ENCODE measurements around the gene ATP1B1.
A peak's percentile ranks its signal among the peaks of the same experiment; 100 is the strongest.
"Not testable (repeated sequence)": the region's sequence is repeated elsewhere in the genome, so short reads cannot be mapped to it uniquely, and the experiment has no call there.

ATP1B1 gene

GRCh38 chr1:169119405-169119804, 12.9 kb downstream of the ATP1B1 start:
- no peak overlapping the region for H3K4me3 ChIP-seq (replicated peaks; ENCODE audit: low read depth, low read length)
- DNase-seq (ENCODE audit: extremely low read depth, low read depth): peak; percentile 85
- no peak for TF ChIP-seq CTCF (IDR thresholded peaks at IDR 0.05; ENCODE audit: low read depth, low read length, missing control alignments)

DNA sequence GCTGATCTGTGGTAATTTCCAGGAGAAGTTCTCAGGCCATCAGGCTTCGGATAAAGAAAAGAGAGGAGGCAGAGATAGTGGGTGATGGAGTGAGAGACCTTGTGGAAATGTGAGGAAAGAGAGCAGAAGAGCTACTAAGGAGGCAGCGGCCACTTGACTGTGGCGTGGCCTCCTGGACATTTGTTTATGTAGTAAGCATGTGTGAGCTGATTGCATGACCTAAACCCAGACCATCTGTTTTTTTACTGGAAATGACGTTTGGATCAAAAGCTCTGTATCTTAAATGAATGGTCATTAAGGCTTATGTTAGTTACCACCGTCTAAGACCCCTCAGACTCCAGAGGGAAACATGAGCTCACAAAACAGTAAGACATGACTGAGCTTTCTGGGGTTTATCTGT, 13.6 kb downstream of the ATP1B1 start:
- no peak overlapping the region for H3K4me3 ChIP-seq (replicated peaks; ENCODE audit: low read depth, low read length)
- TF ChIP-seq CTCF (IDR thresholded peaks at IDR 0.05; ENCODE audit: low read depth, low read length, missing control alignments): no peak
- no peak for DNase-seq (ENCODE audit: extremely low read depth, low read depth)

DNA sequence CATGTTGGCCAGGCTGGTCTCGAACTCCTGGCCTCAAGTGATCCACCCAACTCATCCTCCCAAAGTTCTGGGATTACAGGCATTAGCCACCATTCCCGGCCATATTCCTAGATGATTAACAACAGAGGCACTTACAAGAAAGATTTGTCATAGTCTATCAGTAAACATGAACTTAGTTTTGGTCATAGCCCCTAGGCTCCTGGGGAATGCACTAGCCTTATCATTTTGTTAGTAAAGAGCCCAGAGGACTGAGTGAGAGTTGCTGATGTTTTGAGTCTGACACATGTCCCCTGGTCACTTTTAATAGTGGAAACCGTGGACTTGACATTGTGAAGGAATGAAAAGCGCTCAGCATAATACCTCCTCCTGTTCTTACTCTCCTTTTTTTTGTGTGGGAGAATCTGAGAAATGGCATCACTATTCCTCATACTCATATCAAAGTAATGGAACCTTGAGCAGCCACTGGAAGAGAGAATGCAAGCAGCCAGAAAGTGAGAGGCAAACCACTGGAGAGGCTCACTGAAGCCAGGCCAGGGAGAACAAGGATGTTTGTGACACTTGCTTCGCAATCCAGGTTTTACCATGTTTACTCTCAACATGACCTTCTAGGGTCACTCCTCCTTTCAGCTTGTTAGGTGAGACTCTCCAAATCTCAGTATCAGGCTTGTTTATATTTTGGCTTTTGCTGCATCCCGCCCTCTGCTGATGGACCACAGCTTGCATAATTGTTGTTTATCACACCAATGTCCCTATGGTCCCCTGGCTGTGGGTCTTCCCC, 14.8 kb downstream of the ATP1B1 start:
- no peak for TF ChIP-seq CTCF (IDR thresholded peaks at IDR 0.05; ENCODE audit: low read depth, low read length, missing control alignments)
- no peak for DNase-seq (ENCODE audit: extremely low read depth, low read depth)
- H3K4me3 ChIP-seq (replicated peaks; ENCODE audit: low read depth, low read length): no peak overlapping the region

- no peak overlapping the region for H3K4me3 ChIP-seq (replicated peaks; ENCODE audit: low read depth, low read length)
- no peak for TF ChIP-seq CTCF (IDR thresholded peaks at IDR 0.05; ENCODE audit: low read depth, low read length, missing control alignments)
- no peak for DNase-seq (ENCODE audit: extremely low read depth, low read depth)
Observed at GRCh38 chr1:169122976-169123375, 16.5 kb downstream of the ATP1B1 start.

DNA sequence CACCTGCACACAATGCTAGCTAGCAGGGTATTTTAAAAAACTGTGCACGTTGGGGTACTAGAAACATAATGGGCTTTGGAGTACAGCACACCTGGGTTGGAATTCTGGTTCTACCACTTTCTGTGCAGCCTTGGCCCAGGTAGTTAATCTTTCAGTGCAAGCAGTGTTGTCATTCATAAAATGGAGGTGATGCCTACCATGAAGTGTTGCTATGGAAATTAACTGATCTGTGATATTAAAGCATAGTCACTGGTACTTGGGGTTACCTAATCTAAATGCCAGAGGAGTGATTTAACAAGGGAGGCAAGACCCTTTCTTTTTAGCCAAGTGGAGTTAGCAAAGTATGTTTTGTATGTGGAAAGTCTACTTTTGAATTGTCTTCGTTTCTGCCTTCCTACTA, 18.0 kb downstream of the ATP1B1 start:
- H3K4me3 ChIP-seq (replicated peaks; ENCODE audit: low read depth, low read length): no peak overlapping the region
- no peak for DNase-seq (ENCODE audit: extremely low read depth, low read depth)
- no peak for TF ChIP-seq CTCF (IDR thresholded peaks at IDR 0.05; ENCODE audit: low read depth, low read length, missing control alignments)

GRCh38 chr1:169125597-169125996, 19.1 kb downstream of the ATP1B1 start:
- H3K4me3 ChIP-seq (replicated peaks; ENCODE audit: low read depth, low read length); DNase-seq (ENCODE audit: extremely low read depth, low read depth): not testable (repeated sequence)

DNA sequence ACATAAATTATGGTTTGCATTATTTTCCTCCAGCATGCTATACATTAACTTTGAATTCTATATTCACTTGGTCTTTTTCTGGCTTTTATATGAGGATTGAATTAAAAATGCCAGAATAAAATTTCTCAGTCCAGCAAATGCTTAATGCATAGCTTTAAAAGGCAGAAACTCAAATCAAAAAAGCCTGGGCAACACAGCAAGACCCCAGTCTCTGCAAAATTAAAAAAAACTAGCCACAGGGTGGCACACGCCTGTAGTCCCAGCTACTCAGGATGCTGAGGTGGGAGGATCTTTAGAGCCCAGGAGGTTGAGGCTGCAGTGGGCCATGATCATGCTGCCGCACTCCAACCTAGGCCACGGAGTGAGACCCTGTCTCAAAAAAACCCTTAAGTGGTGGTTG, 19.8 kb downstream of the ATP1B1 start:
- H3K4me3 ChIP-seq (replicated peaks; ENCODE audit: low read depth, low read length): no peak overlapping the region
- no peak for DNase-seq (ENCODE audit: extremely low read depth, low read depth)
- TF ChIP-seq CTCF (IDR thresholded peaks at IDR 0.05; ENCODE audit: low read depth, low read length, missing control alignments): no peak

Measured in HFF-Myc (cell line).